ENCODE data around the gene UTS2. TPM values are rescaled to one million over a fixed set of nuclear protein-coding genes. Genes with fewer than 3 reads are reported as not detected.

UTS2 gene
- total RNA-seq, result not detected in 2 replicates

DNA sequence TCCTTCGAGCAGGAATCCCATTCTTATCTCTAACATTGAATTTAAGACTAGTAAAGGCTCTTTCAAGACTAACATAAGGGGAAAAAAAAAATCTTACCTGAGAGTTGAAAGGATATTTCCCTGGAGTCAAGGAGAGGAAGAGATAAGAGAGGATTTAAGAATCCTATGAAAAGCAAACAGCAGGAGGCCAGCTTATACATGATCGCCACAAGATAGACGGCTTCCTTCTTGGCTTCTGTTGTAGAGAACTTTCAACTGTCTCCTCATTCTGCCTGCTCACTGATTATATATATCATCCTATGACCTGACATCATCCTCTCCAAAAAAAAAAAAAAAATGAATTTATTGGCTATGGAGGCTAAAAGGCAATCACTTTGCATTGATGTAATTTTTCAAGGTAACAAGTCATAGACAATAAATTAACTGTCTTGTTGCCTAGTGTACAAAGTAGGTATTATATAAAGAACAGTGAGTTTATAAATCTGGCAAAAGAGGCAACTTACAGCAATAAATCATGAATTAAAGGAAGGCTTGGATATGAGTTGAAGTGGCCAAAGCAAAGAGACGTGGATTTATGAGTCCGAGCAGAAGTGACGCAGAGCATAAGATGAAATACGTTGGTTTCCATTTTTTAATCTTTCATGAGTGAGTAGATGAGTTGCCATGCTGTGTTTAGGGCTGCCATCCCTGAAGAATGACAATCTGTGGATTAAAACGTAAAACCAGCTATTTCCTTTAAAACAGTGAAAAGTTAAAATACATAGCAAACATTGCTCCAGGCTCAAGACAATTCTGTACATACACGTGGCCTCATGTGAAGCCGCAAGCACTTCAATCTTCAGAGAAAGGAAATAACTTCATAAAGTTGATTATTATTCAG lies at the start of gene UTS2:
Gene UTS2, minus strand, starts transcription at position 262 of the 880 bp plus-strand sequence. Its CDS starts 62 bp downstream, at position 200.

Other genes with a start within 250 kb of the UTS2 start
- gene VAMP3, start 81.8 kb downstream of the UTS2 start, total RNA-seq, result 82.6 and 94.8 TPM in 2 replicates
- gene PER3, start 68.8 kb downstream of the UTS2 start, total RNA-seq, result 0.90 and 2.6 TPM in 2 replicates
- 0.27 and 0.75 TPM in 2 replicates for gene TNFRSF9, start 87.8 kb upstream of the UTS2 start, total RNA-seq
- gene PARK7, start 108.6 kb upstream of the UTS2 start, total RNA-seq, result 289 and 292 TPM in 2 replicates
- 17.1 and 174 TPM in 2 replicates for gene ERRFI1, start 173.2 kb upstream of the UTS2 start, total RNA-seq